ENCODE results near the gene MARCHF10.

DNA sequence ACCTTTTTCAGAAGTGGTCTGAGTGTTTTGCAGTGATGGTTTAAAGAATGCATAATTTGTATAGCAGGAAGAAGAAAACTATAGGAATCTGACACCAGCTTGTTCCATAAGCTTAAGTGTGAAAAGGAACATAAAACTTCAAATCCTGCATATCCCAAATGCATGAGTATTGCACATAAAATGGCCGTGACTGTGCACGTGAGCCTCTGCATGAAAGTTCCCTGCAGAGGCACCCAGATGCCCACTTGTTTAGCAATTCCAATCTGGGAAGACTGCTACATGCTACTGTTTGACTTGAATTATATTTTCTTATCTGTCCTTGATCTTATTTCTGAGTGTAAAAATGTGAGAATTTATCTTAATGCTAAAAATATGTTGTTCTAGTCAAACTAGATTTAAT lies 21.5 kb downstream of the MARCHF10 start:
- TF ChIP-seq, protein P1, sequence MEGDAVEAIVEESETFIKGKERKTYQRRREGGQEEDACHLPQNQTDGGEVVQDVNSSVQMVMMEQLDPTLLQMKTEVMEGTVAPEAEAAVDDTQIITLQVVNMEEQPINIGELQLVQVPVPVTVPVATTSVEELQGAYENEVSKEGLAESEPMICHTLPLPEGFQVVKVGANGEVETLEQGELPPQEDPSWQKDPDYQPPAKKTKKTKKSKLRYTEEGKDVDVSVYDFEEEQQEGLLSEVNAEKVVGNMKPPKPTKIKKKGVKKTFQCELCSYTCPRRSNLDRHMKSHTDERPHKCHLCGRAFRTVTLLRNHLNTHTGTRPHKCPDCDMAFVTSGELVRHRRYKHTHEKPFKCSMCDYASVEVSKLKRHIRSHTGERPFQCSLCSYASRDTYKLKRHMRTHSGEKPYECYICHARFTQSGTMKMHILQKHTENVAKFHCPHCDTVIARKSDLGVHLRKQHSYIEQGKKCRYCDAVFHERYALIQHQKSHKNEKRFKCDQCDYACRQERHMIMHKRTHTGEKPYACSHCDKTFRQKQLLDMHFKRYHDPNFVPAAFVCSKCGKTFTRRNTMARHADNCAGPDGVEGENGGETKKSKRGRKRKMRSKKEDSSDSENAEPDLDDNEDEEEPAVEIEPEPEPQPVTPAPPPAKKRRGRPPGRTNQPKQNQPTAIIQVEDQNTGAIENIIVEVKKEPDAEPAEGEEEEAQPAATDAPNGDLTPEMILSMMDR (IDR thresholded peaks at IDR 0.05) = no peak
- TF ChIP-seq POLR2A (IDR thresholded peaks at IDR 0.05) = no peak
